Endodermal cell (in vitro differentiated cells): ENCODE results near the gene CDH11. TPM values are rescaled to one million over a fixed set of nuclear protein-coding genes. Genes with fewer than 3 reads are reported as not detected.
A peak's percentile ranks its signal among the peaks of the same experiment; 100 is the strongest.

ENCODE experiments used
- DNase-seq: peaks from one replicate; pipeline ENCODE4 v3.0.0-alpha.2; 2017
- H3K27ac ChIP-seq: 2 replicates; pipeline ENCODE4 v1.5.1; 2013; ENCODE audit warnings: mild to moderate bottlenecking, low read depth, low read length, moderate library complexity
- H3K27me3 ChIP-seq: 2 replicates; pipeline ENCODE4 v1.6.1; 2013; ENCODE audit warnings: mild to moderate bottlenecking, low read length, moderate library complexity; ENCODE audit not compliant: insufficient read depth, control insufficient read depth, poor library complexity, severe bottlenecking
- H3K36me3 ChIP-seq: 2 replicates; pipeline ENCODE4 v1.7.0; 2013; ENCODE audit warnings: mild to moderate bottlenecking, low read length, moderate library complexity; ENCODE audit not compliant: control insufficient read depth, insufficient read depth
- H3K4me1 ChIP-seq: one replicate; pipeline ENCODE4 v1.7.0; 2013; ENCODE audit warnings: low read length; ENCODE audit not compliant: control insufficient read depth, insufficient read depth
- H3K4me3 ChIP-seq: 2 replicates; pipeline ENCODE4 v1.5.1; 2013; ENCODE audit warnings: mild to moderate bottlenecking, low read length, moderate library complexity
- H3K9ac ChIP-seq: 2 replicates; pipeline ENCODE4 v1.6.1; 2013; ENCODE audit warnings: mild to moderate bottlenecking, low read length, moderate library complexity; ENCODE audit not compliant: poor library complexity, severe bottlenecking; ENCODE audit errors: extremely low read depth
- H3K9me3 ChIP-seq: 2 replicates; pipeline ENCODE4 v1.6.1; 2013; ENCODE audit warnings: mild to moderate bottlenecking, low read length, moderate library complexity; ENCODE audit not compliant: control insufficient read depth
- H3K27ac Mint-ChIP-seq: 2 replicates; pipeline ENCODE4 v1.8.0; 2020; ENCODE audit warnings: mixed read lengths
- H3K27me3 Mint-ChIP-seq: 2 replicates; pipeline ENCODE4 v1.8.0; 2021; ENCODE audit warnings: mild to moderate bottlenecking, mixed read lengths; ENCODE audit not compliant: insufficient read depth
- H3K36me3 Mint-ChIP-seq: 2 replicates; pipeline ENCODE4 v1.8.0; 2020; ENCODE audit warnings: low read depth, mixed read lengths
- H3K4me1 Mint-ChIP-seq: 2 replicates; pipeline ENCODE4 v1.8.0; 2020; ENCODE audit warnings: mixed read lengths
- H3K4me3 Mint-ChIP-seq: 2 replicates; pipeline ENCODE4 v1.8.0; 2020; ENCODE audit warnings: mild to moderate bottlenecking, moderate library complexity, mixed read lengths
- H3K9me3 Mint-ChIP-seq: 2 replicates; pipeline ENCODE4 v1.8.0; 2020; ENCODE audit warnings: mild to moderate bottlenecking, mixed read lengths
- WGBS, 2 experiments: methylation state at CpG; one replicate each; pipeline versions ENCODE4 v1.1.5 to v1.1.7; 2013; ENCODE audit warnings: missing lambda C conversion rate in 2 of 2, mixed read lengths in 1 of 2; ENCODE audit not compliant: insufficient coverage in 1 of 2, insufficient read length in 1 of 2; 5-methylcytosine and 5-hydroxymethylcytosine counted together
- total RNA-seq, 2 donors: library from RNA; stranded (reverse); fragmentation: NEBNext Ultra II Directional in 1 of 2; extraction: Animal tissue kit (Norgen Biotek cat#: 25700) in 1 of 2; gene quantifications; 2 replicates in 1 of 2; 3 replicates in 1 of 2; pipeline ENCODE4 v1.2.1, GENCODE V29; 2021
- TF ChIP-seq, protein P1 (sequence below): fragments of 200-600 bp; sonication (generic); conservative IDR thresholded peaks from 2 replicates; pipeline ENCODE4 v1.5.0; 2021; ENCODE audit warnings: antibody characterized with exemption, mild to moderate bottlenecking

CDH11 gene
- total RNA-seq, 2 donors from 2014 or later = 0.73 to 2.9 TPM

DNA sequence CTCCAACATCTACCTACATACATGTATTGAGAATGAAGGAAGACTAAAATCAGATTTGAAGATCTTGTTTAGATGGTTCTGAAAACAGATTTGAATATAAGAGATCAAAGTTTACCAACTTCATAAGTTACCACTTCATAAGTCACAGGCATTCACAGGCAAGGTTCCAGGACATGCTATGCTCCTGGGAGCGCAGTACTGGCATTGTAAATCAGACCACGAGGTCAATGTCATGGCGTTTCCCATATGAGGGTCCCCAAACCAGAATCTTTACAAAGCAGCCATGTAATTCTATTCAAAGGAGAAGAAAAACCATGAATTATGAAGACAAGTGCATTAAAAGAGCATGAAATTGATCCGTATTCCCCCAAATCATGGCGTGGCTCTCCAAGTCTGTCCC is 3.0 kb downstream of the CDH11 start:
- no peak overlapping the region for H3K27ac ChIP-seq
- 87 to 100% methylated on average over 3 to 5 of the region's 5 CpGs for WGBS, 2 experiments
- no peak overlapping the region for H3K4me3 Mint-ChIP-seq
- H3K9me3 ChIP-seq = no peaks in the 10 kb centered on the region
- no peaks in the 10 kb centered on the region for H3K9me3 Mint-ChIP-seq
- peaks cover 30% of the 10 kb centered on the region for H3K4me1 Mint-ChIP-seq
- H3K27ac Mint-ChIP-seq = no peak overlapping the region
- TF ChIP-seq, protein P1, sequence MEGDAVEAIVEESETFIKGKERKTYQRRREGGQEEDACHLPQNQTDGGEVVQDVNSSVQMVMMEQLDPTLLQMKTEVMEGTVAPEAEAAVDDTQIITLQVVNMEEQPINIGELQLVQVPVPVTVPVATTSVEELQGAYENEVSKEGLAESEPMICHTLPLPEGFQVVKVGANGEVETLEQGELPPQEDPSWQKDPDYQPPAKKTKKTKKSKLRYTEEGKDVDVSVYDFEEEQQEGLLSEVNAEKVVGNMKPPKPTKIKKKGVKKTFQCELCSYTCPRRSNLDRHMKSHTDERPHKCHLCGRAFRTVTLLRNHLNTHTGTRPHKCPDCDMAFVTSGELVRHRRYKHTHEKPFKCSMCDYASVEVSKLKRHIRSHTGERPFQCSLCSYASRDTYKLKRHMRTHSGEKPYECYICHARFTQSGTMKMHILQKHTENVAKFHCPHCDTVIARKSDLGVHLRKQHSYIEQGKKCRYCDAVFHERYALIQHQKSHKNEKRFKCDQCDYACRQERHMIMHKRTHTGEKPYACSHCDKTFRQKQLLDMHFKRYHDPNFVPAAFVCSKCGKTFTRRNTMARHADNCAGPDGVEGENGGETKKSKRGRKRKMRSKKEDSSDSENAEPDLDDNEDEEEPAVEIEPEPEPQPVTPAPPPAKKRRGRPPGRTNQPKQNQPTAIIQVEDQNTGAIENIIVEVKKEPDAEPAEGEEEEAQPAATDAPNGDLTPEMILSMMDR = no peak
- peaks cover 64% of the 10 kb centered on the region for H3K27me3 Mint-ChIP-seq
- no peaks in the 10 kb centered on the region for H3K36me3 ChIP-seq
- no peak for DNase-seq
- H3K4me1 ChIP-seq = no peaks in the 10 kb centered on the region
- H3K9ac ChIP-seq = no peak overlapping the region
- H3K36me3 Mint-ChIP-seq = no peaks in the 10 kb centered on the region
- H3K4me3 ChIP-seq = no peak overlapping the region
- peaks cover 52% of the 10 kb centered on the region for H3K27me3 ChIP-seq

DNA sequence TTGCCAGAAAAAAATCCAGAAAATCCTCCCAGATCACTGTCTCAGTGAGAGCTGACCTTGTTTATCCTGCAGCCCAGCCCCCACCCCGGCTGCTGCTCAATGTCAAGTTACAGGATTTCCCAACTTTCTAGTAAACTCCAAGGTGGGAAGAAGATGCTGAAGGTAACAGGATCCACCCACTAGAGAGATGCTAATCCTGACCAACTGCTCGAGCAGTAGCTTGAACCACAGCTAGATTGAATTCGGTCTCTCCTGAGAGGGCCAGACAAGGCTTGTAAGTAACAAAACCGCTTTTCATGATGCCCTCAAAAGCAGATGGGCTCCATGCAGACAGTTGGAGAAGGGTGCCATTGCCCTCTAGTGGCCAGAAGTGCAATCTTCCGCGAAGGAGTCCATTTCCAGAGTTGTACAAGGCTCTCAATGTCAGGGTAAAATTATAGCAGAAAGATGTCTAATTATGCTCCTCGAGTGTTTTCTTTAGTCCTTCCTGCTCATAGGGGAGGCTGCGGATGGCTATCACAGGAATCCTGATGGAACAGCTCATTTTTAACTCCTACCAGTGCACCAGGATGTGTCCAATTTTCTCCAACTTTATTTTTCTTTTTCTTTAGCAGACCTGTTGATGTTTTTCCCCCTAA is 3.9 kb downstream of the CDH11 start:
- TF ChIP-seq, protein P1 = peak; percentile 97
- no peaks in the 10 kb centered on the region for H3K36me3 Mint-ChIP-seq
- H3K27me3 Mint-ChIP-seq = peaks cover 57% of the 10 kb centered on the region
- Histone ChIP-seq H3K27me3 (peaks cover 43% of the 10 kb centered on the region), H3K27ac (no peak overlapping the region), H3K4me1 (no peaks in the 10 kb centered on the region), H3K36me3 (no peaks in the 10 kb centered on the region), H3K4me3 (no peak overlapping the region), H3K9ac (no peak overlapping the region), H3K9me3 (no peaks in the 10 kb centered on the region)
- peaks cover 30% of the 10 kb centered on the region for H3K4me1 Mint-ChIP-seq
- no peak overlapping the region for H3K27ac Mint-ChIP-seq
- no peak overlapping the region for H3K4me3 Mint-ChIP-seq
- WGBS, 2 experiments = 3 to 14% methylated on average over 7 to 8 of the region's 8 CpGs
- DNase-seq = peak; percentile 87
- no peaks in the 10 kb centered on the region for H3K9me3 Mint-ChIP-seq

DNA sequence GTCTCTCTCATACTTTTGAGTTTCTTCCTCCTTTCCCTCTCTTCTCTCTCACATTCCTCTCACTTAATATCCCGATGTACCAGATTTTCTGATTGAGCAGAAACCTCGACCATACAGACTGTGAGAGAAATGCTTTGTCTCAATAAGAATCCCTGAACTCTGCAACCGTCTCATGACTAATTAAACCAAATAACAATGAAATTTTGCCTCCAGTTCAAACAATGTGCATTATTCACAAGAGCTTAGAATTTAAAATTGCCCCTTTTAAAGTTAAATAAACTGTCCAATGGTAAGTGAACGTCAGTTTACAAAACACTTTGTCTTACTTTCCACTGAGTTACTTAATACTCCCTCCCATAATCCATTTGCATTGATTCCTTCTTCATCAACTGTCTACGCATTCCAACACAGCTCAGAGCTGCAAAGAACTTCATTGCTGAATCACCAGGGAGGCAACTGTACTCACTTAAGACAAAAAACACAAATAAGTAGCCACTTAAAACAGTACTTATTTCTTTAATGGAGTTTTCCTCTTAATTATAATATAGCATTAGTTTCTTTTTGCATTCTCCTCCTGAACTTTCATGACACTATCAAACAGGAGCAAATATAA is 4.9 kb downstream of the CDH11 start:
- Mint-ChIP-seq H3K4me1 (peaks cover 30% of the 10 kb centered on the region), H3K9me3 (no peaks in the 10 kb centered on the region), H3K36me3 (no peaks in the 10 kb centered on the region), H3K27ac (no peak overlapping the region), H3K27me3 (peaks cover 49% of the 10 kb centered on the region), H3K4me3 (no peak overlapping the region)
- Histone ChIP-seq H3K27ac (no peak overlapping the region), H3K4me3 (no peak overlapping the region), H3K27me3 (peaks cover 34% of the 10 kb centered on the region), H3K4me1 (no peaks in the 10 kb centered on the region), H3K9ac (no peak overlapping the region), H3K9me3 (no peaks in the 10 kb centered on the region), H3K36me3 (no peaks in the 10 kb centered on the region)
- TF ChIP-seq, protein P1 = no peak
- DNase-seq = no peak
- 82 to 91% methylated on average over 4 to 5 of the region's 5 CpGs for WGBS, 2 experiments
